HepG2 (cell line): ENCODE data around the gene RPS14. TPM values are rescaled to one million over a fixed set of nuclear protein-coding genes. Genes with fewer than 3 reads are reported as not detected.
A peak's percentile ranks its signal among the peaks of the same experiment; 100 is the strongest.

ENCODE experiments used
- ATAC-seq: fragments of 200-7000 bp; cut with Tn5 transposase; 3 replicates; pipeline ENCODE4 v1.9.1; 2020; ENCODE audit warnings: mild to moderate bottlenecking, moderate library complexity
- BruUV-seq: library from RNA; stranded (reverse); fragments of 400-500 nt; replicated peaks from 2 replicates; lab custom pipeline; 2021; lab: Mats Ljungman, UMichigan
- CTCF ChIA-PET: fragments of 300-600 bp; formaldehyde crosslinking; extraction: SDS; loops from one replicate; lab custom pipeline; 2021; ENCODE audit warnings: low total read pairs, inconsistent platforms, low intra/inter-chr PET ratio; lab: Yijun Ruan, JAX
- POLR2A ChIA-PET: fragments of 350-600 bp; sonication (Branson Sonifier 250); formaldehyde crosslinking; loops from one replicate; lab custom pipeline; 2020; ENCODE audit warnings: antibody characterized with exemption, inconsistent platforms; lab: Yijun Ruan, JAX
- DNase-seq: peaks from one replicate; pipeline ENCODE4 v3.0.0-alpha.2; 2015; ENCODE audit warnings: low spot score
- FAIRE-seq: peaks from 3 replicates; lab custom pipeline; 2011; peaks lifted over from hg19 to GRCh38; lab: Jason Lieb, UNC
- H2AFZ ChIP-seq: one replicate; pipeline ENCODE4 v1.6.1; 2011; ENCODE audit warnings: low read length, inconsistent platforms
- H3K27ac ChIP-seq: fragments of 300-600 bp; 3 replicates; pipeline ENCODE4 v1.8.0; 2011; ENCODE audit warnings: mixed run types, mild to moderate bottlenecking, mixed read lengths, low read length, inconsistent platforms; ENCODE audit not compliant: insufficient read depth; ENCODE audit errors: extremely low read length
- H3K27me3 ChIP-seq, 2 experiments: fragments of 200-600 bp in 1 of 2; 2 replicates in 1 of 2; 3 replicates in 1 of 2; pipeline versions ENCODE4 v1.6.0 to v1.8.0; 2011; ENCODE audit warnings: low read length in 2 of 2, mild to moderate bottlenecking in 2 of 2, moderate library complexity in 2 of 2, inconsistent platforms in 1 of 2; ENCODE audit not compliant: insufficient read depth in 2 of 2, control insufficient read depth in 1 of 2
- H3K36me3 ChIP-seq, 2 experiments: fragments of 200-600 bp in 1 of 2; replicated peaks in 1 of 2; 2 replicates in 1 of 2; 3 replicates in 1 of 2; pipeline versions ENCODE4 v1.5.1 to v1.8.0; 2011; ENCODE audit warnings: low read length in 2 of 2, inconsistent platforms in 1 of 2; ENCODE audit not compliant: insufficient read depth in 2 of 2, control insufficient read depth in 1 of 2
- H3K4me1 ChIP-seq: 2 replicates; pipeline ENCODE4 v1.5.1; 2012; ENCODE audit warnings: low read length, inconsistent platforms; ENCODE audit not compliant: insufficient read depth
- H3K4me2 ChIP-seq: 2 replicates; pipeline ENCODE4 v1.6.0; 2011; ENCODE audit warnings: low read depth, low read length, inconsistent platforms
- H3K4me3 ChIP-seq, 3 experiments: fragments of 200-600 bp in 1 of 3; sonication (generic), shearing (Covaris generic) in 1 of 3; replicated peaks in 1 of 3; 2 replicates each; pipeline ENCODE4 v1.5.1; 2011 to 2016; ENCODE audit warnings: low read length in 3 of 3, inconsistent platforms in 2 of 3, low read depth in 2 of 3, mild to moderate bottlenecking in 2 of 3, control low read depth in 1 of 3, mixed read lengths in 1 of 3; ENCODE audit not compliant: insufficient read depth in 1 of 3
- H3K79me2 ChIP-seq: one replicate; pipeline ENCODE4 v1.6.1; 2011; ENCODE audit warnings: low read length, inconsistent platforms; ENCODE audit not compliant: insufficient read depth
- H3K9ac ChIP-seq: 2 replicates; pipeline ENCODE4 v1.6.0; 2011; ENCODE audit warnings: mild to moderate bottlenecking, low read depth, low read length, inconsistent platforms; ENCODE audit not compliant: insufficient read depth
- H3K9me3 ChIP-seq: 2 replicates; pipeline ENCODE4 v1.5.1; 2012; ENCODE audit warnings: mild to moderate bottlenecking, low read length
- H4K20me1 ChIP-seq: 2 replicates; pipeline ENCODE4 v1.6.0; 2011; ENCODE audit warnings: inconsistent platforms, mild to moderate bottlenecking, low read length, moderate library complexity; ENCODE audit not compliant: insufficient read depth
- BCL6 ChIP-seq: IDR thresholded peaks from 2 replicates; pipeline ENCODE4 v1.6.1; 2016; ENCODE audit warnings: missing genetic modification reagents, missing compliant biosample characterization
- GMEB2 ChIP-seq: IDR thresholded peaks from 2 replicates; pipeline ENCODE4 v1.6.1; 2016; ENCODE audit warnings: missing biosample characterization, missing genetic modification reagents, low read depth
- KLF15 ChIP-seq: sonication (generic); formaldehyde crosslinking; IDR thresholded peaks from 2 replicates; pipeline ENCODE4 v1.8.1; 2023; ENCODE audit warnings: borderline replicate concordance, mild to moderate bottlenecking, inconsistent platforms, missing genetic modification reagents, mixed read lengths
- RORA ChIP-seq: sonication (generic); formaldehyde crosslinking; IDR thresholded peaks from 2 replicates; pipeline ENCODE4 v1.5.0; 2020; ENCODE audit warnings: mild to moderate bottlenecking, missing genetic modification reagents, moderate library complexity
- SCMH1 ChIP-seq: sonication (generic); formaldehyde crosslinking; IDR thresholded peaks from 2 replicates; pipeline ENCODE4 v1.9.0; 2021; ENCODE audit warnings: missing genetic modification reagents, mild to moderate bottlenecking, borderline replicate concordance
- ZNF232 ChIP-seq: sonication (generic); formaldehyde crosslinking; IDR thresholded peaks from 2 replicates; pipeline ENCODE4 v1.4.0; 2020; ENCODE audit warnings: missing genetic modification reagents, borderline replicate concordance
- ZNF253 ChIP-seq: sonication (generic); formaldehyde crosslinking; IDR thresholded peaks from 2 replicates; pipeline ENCODE4 v1.8.0; 2022; ENCODE audit warnings: mild to moderate bottlenecking, missing genetic modification reagents, borderline replicate concordance
- ZNF256 ChIP-seq: sonication (generic); formaldehyde crosslinking; conservative IDR thresholded peaks from 2 replicates; pipeline ENCODE4 v1.4.0; 2020; ENCODE audit warnings: missing genetic modification reagents
- ZNF263 ChIP-seq: sonication (generic); formaldehyde crosslinking; IDR thresholded peaks from 2 replicates; pipeline ENCODE4 v1.4.0; 2020; ENCODE audit warnings: missing genetic modification reagents
- ZNF574 ChIP-seq: sonication (generic); formaldehyde crosslinking; IDR thresholded peaks from 2 replicates; pipeline ENCODE4 v1.4.0; 2020; ENCODE audit warnings: missing genetic modification reagents
- WGBS: methylation state at CpG from one replicate; pipeline ENCODE4 v1.1.6; 2017; ENCODE audit warnings: low lambda C conversion rate; 5-methylcytosine and 5-hydroxymethylcytosine counted together
- in situ Hi-C: cut with HindIII; loops from 2 replicates; pipeline ENCODE4 v1.10.0; 2017; ENCODE audit warnings: low pct_unique_long_range_greater_than_20kb; ENCODE audit not compliant: extremely low pct_ligation_motif_present
- intact Hi-C: fragments of 100-400 bp; cut with micrococcal nuclease; formaldehyde crosslinking; loops from one replicate; pipeline ENCODE4 v1.10.0; 2022; ENCODE audit not compliant: unreplicated experiment
- polyA plus RNA-seq, 8 experiments: library from polyadenylated mRNA; depleted of rRNA in 3 of 8; stranded (reverse) in 7 of 8; unstranded in 1 of 8; fragments of >200 nt; fragmentation: Illumina TruSeq in 4 of 8; extraction: Trizol in 4 of 8; gene quantifications; 2 replicates each; pipeline versions ENCODE4 v1.2.1 to v1.2.3, GENCODE V29; 2011 to 2016; ENCODE audit warnings: low read depth in 4 of 8, missing spikeins in 1 of 8, mixed read lengths in 1 of 8; ENCODE audit not compliant: insufficient read depth in 1 of 8
- total RNA-seq, 5 experiments: library from RNA; depleted of rRNA; stranded (reverse); fragments of >200 nt; fragmentation: Illumina TruSeq; extraction: Trizol; gene quantifications; 2 replicates each; pipeline ENCODE4 v1.2.3, GENCODE V29; 2016; ENCODE audit warnings: low read depth in 1 of 5

RPS14 gene
- total and polyA plus RNA-seq, 2 of the 13 experiments (the other 11 are each of a cell fraction or from before 2014, with no cell fraction given): 2,116 to 3,295 TPM

GRCh38 chr5:150452914-150453313 is 3.4 kb upstream of the RPS14 start:
- Histone ChIP-seq H3K4me2 (no peak overlapping the region), H3K27me3 (no peaks in the 10 kb centered on the region; a peak in 1 of 5 replicates), H3K27ac (no peak overlapping the region), H3K9me3 (no peaks in the 10 kb centered on the region), H3K9ac (no peak overlapping the region), H3K4me3 (no peak overlapping the region), H3K4me1 (peaks cover 22% of the 10 kb centered on the region), H3K79me2 (peaks cover 16% of the 10 kb centered on the region), H4K20me1 (peaks cover 11% of the 10 kb centered on the region), H3K36me3 (peaks cover 0 to 2% of the 10 kb centered on the region in 2 experiments; a peak in 3 of 5 replicates), H2AFZ (no peak overlapping the region)
- intact Hi-C loops: no loop called here
- BruUV-seq: no TSS peak
- FAIRE-seq: no peak
- in situ Hi-C loops: loop anchor here (10.0 to 25.0 kb wide), 2 partner anchors 92 to 209 kb away; partner anchors contain the start of gene MYOZ3
- TF ChIP-seq ZNF263 (CRISPR knock-in tag): peak; percentile 80
- TF ChIP-seq ZNF253: no peak
- DNase-seq: no peak
- ATAC-seq: no peak
- 63% methylated on average over 3 of the region's 4 CpGs for WGBS
- ChIA-PET CTCF (no interaction called here), POLR2A (interaction anchor here (1.0 to 1.2 kb wide), 2 partner anchors 12 to 90 kb away, joined by 3 read pairs; no protein-coding TSS in a partner anchor)

- no TSS peak for BruUV-seq
- in situ Hi-C loops: loop anchor here (10.0 to 25.0 kb wide), 2 partner anchors 93 to 211 kb away; partner anchors contain the start of gene MYOZ3
- H3K4me3 ChIP-seq: no peak overlapping the region
- WGBS: 4% methylated on average over 1 of the region's 1 CpG
- H3K4me1 ChIP-seq: peaks cover 24% of the 10 kb centered on the region
- peaks cover 29% of the 10 kb centered on the region for H3K79me2 ChIP-seq
- POLR2A ChIA-PET: no interaction called here
- CTCF ChIA-PET: no interaction called here
- no peaks in the 10 kb centered on the region for H3K9me3 ChIP-seq
- no peak for DNase-seq
- intact Hi-C loops: no loop called here
- H3K27ac ChIP-seq: no peak overlapping the region
- no peak for FAIRE-seq
- H3K4me2 ChIP-seq: no peak overlapping the region
- no peak overlapping the region for H3K9ac ChIP-seq
- no peak for ATAC-seq
- H3K27me3 ChIP-seq: no peaks in the 10 kb centered on the region; a peak in 1 of 5 replicates
- H3K36me3 ChIP-seq: peaks cover 7 to 14% of the 10 kb centered on the region in 2 experiments
- peaks cover 24% of the 10 kb centered on the region for H4K20me1 ChIP-seq
- no peak overlapping the region for H2AFZ ChIP-seq
- TF ChIP-seq BCL6 (CRISPR knock-in tag): no peak
- TF ChIP-seq ZNF232 (CRISPR knock-in tag): no peak
- TF ChIP-seq ZNF256: no peak
- no peak for TF ChIP-seq SCMH1 (CRISPR knock-in tag)
- TF ChIP-seq ZNF574 (CRISPR knock-in tag): no peak
- TF ChIP-seq GMEB2: no peak
- TF ChIP-seq RORA (CRISPR knock-in tag): no peak
- no peak for TF ChIP-seq KLF15
These were observed 2.1 kb upstream of the RPS14 start for GRCh38 chr5:150451594-150451993.
